Endothelial cell (in vitro differentiated cells): ENCODE data around the gene CACNA1A. TPM values are rescaled to one million over a fixed set of nuclear protein-coding genes. Genes with fewer than 3 reads are reported as not detected.
"Not testable (repeated sequence)": the region's sequence is repeated elsewhere in the genome, so short reads cannot be mapped to it uniquely, and the experiment has no call there.

ENCODE experiments used
- DNase-seq: peaks from one replicate; pipeline ENCODE4 v3.0.0; 2021; ENCODE audit warnings: low spot score
- H3K27ac Mint-ChIP-seq: one replicate; pipeline ENCODE4 v1.8.0; 2021; ENCODE audit warnings: mixed read lengths, inconsistent platforms; ENCODE audit not compliant: unreplicated experiment
- H3K27me3 Mint-ChIP-seq: one replicate; pipeline ENCODE4 v1.8.0; 2021; ENCODE audit warnings: mild to moderate bottlenecking, moderate library complexity, mixed read lengths, inconsistent platforms; ENCODE audit not compliant: unreplicated experiment
- H3K36me3 Mint-ChIP-seq: one replicate; pipeline ENCODE4 v1.8.0; 2021; ENCODE audit warnings: mild to moderate bottlenecking, low read depth, mixed read lengths, inconsistent platforms; ENCODE audit not compliant: unreplicated experiment
- H3K4me1 Mint-ChIP-seq: one replicate; pipeline ENCODE4 v1.8.0; 2021; ENCODE audit warnings: mild to moderate bottlenecking, mixed read lengths, inconsistent platforms; ENCODE audit not compliant: unreplicated experiment
- H3K4me3 Mint-ChIP-seq: one replicate; pipeline ENCODE4 v1.8.0; 2021; ENCODE audit warnings: mild to moderate bottlenecking, mixed read lengths, inconsistent platforms; ENCODE audit not compliant: unreplicated experiment
- H3K9me3 Mint-ChIP-seq: one replicate; pipeline ENCODE4 v1.8.0; 2021; ENCODE audit warnings: mixed read lengths, inconsistent platforms; ENCODE audit not compliant: unreplicated experiment
- total RNA-seq: library from RNA; stranded (reverse); fragmentation: NEBNext Ultra II Directional; extraction: Animal tissue kit (Norgen Biotek cat#: 25700); gene quantifications from one replicate; pipeline ENCODE4 v1.2.1, GENCODE V29; 2021; ENCODE audit not compliant: unreplicated experiment
- TF ChIP-seq, protein P1 (sequence below): fragments of 200-600 bp; sonication (generic); IDR thresholded peaks from one replicate; pipeline ENCODE4 v1.5.0; 2021; ENCODE audit warnings: antibody characterized with exemption; ENCODE audit not compliant: unreplicated experiment

The CACNA1A gene
- total RNA-seq, 1 donor from 2014 or later: 9.0 TPM

DNA sequence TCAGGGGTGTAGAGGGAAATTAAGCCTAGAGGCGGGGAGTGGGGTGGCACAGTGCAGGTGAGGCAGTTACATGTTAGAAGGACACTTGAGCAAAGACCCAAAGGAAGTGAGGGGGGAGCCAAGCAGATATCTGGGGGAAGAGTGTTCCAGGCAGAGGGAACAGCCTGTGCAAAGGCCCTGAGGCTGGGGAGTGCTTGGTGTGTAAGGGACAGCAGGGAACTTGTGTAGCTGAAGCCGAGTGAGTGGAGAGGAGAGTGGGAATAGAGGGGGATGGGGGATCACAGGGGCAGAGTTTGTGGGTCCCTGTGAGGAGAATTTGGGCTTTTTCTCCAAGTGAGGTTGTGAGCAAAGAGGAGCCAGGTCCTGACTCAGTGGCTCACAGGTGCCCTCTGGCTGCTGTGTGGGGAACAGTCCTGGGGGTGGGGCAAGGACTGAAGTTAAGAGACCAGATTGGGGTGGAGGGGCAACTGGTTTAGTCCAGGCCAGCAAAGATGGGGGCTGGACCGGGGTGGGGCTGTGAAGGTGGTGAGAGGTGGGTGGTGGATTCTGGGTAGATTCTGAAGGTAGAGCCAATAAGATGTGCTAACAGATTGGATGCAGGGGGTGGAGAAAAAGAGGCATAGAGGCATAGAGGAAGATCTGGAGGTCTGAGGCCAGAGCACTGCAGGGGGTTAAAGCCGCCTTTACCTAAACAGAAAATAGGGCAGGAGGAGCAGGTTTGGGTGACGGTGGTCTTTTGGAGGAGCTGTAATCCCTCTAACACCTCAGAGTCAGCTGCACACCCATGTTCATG is 75.3 kb downstream of the CACNA1A start:
- DNase-seq: peak; percentile 73
- TF ChIP-seq, protein P1, sequence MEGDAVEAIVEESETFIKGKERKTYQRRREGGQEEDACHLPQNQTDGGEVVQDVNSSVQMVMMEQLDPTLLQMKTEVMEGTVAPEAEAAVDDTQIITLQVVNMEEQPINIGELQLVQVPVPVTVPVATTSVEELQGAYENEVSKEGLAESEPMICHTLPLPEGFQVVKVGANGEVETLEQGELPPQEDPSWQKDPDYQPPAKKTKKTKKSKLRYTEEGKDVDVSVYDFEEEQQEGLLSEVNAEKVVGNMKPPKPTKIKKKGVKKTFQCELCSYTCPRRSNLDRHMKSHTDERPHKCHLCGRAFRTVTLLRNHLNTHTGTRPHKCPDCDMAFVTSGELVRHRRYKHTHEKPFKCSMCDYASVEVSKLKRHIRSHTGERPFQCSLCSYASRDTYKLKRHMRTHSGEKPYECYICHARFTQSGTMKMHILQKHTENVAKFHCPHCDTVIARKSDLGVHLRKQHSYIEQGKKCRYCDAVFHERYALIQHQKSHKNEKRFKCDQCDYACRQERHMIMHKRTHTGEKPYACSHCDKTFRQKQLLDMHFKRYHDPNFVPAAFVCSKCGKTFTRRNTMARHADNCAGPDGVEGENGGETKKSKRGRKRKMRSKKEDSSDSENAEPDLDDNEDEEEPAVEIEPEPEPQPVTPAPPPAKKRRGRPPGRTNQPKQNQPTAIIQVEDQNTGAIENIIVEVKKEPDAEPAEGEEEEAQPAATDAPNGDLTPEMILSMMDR: peak; percentile 50
- Mint-ChIP-seq H3K27me3 (peaks cover 11% of the 10 kb centered on the region), H3K36me3 (no peaks in the 10 kb centered on the region), H3K9me3 (peaks cover 3% of the 10 kb centered on the region), H3K4me1 (peaks cover 32% of the 10 kb centered on the region), H3K4me3 (no peak overlapping the region), H3K27ac (peak overlapping the region; percentile 93)

DNA sequence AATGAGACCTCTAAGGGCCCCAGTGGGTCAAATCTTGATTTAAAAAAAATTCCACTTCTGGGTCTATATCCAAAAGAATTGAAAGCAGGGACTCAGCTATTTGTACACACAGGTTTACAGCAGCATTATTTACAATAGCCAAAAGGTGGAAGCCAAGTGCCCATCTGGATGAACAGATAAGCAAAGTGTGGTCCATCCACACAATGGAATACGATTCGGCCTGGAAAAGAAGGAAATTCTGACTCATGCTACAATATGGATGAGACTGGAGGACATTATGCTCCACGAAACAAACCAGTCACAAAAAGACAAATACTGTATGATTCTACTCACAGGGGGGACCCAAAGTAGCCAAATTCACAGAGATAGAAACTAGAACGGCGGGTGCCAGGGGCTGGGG is 76.7 kb downstream of the CACNA1A start:
- H3K4me1 Mint-ChIP-seq: peaks cover 32% of the 10 kb centered on the region
- TF ChIP-seq, protein P1: no peak
- DNase-seq: peak; percentile 52
- peaks cover 3% of the 10 kb centered on the region for H3K9me3 Mint-ChIP-seq
- no peak overlapping the region for H3K4me3 Mint-ChIP-seq
- H3K27me3 Mint-ChIP-seq: peaks cover 11% of the 10 kb centered on the region
- H3K27ac Mint-ChIP-seq: peak overlapping the region; percentile 95
- no peaks in the 10 kb centered on the region for H3K36me3 Mint-ChIP-seq

DNA sequence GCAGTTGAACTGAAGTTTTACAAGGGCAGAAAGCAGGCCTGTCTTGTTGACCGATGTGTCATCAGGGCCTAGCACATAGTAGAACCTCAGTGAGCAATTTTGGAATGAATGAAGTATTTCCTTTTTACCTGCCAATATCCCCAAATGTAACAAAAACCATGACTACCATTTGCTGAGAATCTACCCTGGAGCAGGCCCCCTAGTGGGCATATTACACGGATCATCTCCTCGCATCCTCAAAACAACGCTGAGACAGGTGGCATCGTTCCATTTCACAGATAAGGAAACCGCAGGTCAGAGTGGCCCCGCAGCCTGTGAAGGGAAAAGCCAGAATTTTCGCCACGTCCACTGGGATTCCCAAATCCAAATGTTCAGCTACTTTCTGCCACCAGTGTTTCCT is 77.9 kb downstream of the CACNA1A start:
- Mint-ChIP-seq H3K4me1 (peaks cover 32% of the 10 kb centered on the region), H3K27ac (peak overlapping the region; percentile 95), H3K36me3 (no peaks in the 10 kb centered on the region), H3K4me3 (no peak overlapping the region), H3K9me3 (peaks cover 3% of the 10 kb centered on the region), H3K27me3 (peaks cover 11% of the 10 kb centered on the region)
- peak; percentile 32 for DNase-seq
- TF ChIP-seq, protein P1: peak; percentile 78

DNA sequence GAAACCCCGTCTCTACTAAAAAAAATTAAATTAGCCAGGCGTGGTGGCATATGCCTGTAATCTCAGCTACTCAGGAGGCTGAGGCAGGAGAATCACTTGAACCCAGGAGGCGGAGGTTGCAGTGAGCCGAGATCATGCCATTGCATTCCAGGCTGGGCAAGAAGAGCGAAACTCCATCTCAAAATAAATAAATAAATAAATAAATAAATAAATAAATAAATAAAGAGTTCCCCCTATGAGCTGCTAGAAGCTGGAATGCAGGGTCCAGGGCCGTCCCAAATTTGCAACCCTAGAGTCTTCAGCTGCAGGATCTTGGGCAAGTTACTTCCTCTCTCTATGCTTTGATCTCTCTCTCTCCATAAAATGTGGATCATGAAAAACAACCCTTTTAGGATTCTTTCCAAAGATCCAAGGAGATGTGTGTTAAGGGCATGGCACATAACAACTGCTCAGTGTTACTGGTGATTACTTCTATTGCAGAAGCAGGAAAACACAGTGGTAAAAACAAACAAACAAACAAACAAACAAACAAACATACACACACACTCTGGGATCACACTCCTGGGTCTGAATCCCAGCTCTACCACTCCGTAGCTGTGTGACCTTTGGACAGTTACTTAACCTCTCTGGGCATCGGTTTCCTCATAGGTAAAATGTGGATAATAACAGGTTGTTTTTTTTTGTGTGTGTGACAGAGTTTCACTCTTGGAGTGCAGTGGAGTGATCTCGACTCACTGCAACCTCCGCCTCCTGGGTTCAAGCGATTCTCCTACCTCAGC is 78.8 kb downstream of the CACNA1A start:
- Mint-ChIP-seq H3K36me3 (peaks cover 6% of the 10 kb centered on the region), H3K4me1 (peaks cover 32% of the 10 kb centered on the region), H3K27me3 (peaks cover 13% of the 10 kb centered on the region), H3K4me3 (no peak overlapping the region), H3K27ac (peak overlapping the region; percentile 57), H3K9me3 (peaks cover 8% of the 10 kb centered on the region)
- TF ChIP-seq, protein P1: no peak
- no peak for DNase-seq

DNA sequence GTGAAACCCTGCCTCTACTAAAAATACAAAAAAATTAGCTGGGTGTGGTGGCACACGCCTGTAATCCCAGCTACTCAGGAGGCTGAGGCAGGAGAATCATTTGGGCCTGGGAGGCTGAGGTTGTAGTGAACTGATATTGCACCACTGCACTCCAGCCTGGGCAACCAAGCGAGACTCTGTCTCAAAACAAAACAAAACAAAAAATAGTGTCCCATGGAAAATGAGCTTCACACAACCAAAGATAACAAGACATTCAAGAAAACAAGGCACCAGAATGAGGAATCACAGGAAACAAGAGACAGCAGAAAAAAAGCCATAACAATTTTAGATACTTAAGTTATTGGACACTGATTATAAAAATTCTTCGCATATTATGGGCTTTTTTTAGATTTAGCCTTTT is 80.4 kb downstream of the CACNA1A start:
- Mint-ChIP-seq H3K27me3 (peaks cover 11% of the 10 kb centered on the region), H3K4me1 (peaks cover 27% of the 10 kb centered on the region)
- H3K27ac Mint-ChIP-seq, H3K36me3 Mint-ChIP-seq, DNase-seq, H3K9me3 Mint-ChIP-seq, H3K4me3 Mint-ChIP-seq: not testable (repeated sequence)
